GM18517 (cell line): Measurements from ENCODE around the gene KXD1.

ENCODE experiments used
- ATAC-seq: cut with Tn5 transposase; IDR thresholded peaks from one replicate; pipeline ENCODE4 v1.9.1; 2021; ENCODE audit warnings: mild to moderate bottlenecking, moderate library complexity; ENCODE audit not compliant: unreplicated experiment

KXD1 gene

DNA sequence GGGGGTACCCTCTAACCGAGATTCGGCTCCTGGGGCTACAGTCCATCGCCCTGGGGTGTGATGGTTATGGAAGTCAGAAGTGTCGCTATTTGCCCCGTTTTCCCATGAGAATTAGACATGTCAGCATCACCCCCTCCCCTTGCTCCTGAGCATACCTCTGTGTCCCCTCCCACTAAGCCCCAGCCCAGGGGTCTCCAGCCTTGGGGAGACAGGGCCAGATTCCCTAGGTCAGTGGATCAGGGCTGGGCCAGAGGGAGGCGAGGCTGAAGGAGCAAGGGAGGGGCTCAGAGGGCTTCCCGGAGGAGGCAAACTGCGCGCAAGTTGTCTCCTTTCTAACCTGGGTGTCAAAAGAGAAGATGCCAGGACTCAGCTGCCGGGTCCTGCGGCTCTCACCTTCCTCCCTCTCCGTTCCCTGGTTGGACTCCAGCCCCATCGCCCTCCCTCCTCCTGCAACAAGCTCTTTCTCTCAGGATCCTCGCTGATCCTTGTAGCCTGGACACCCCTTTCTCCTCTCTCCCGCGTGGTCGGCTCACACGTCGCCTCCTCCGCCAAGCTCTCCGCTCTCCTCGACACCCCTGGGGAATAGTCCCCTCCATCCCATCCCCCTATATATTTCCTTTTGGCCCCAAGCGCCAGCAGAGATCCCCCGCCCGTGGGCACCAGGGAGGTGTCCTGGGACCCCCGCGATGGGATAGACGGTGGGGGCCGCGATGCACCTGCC is 54.5 kb downstream of the KXD1 start:
- ATAC-seq: no peak

DNA sequence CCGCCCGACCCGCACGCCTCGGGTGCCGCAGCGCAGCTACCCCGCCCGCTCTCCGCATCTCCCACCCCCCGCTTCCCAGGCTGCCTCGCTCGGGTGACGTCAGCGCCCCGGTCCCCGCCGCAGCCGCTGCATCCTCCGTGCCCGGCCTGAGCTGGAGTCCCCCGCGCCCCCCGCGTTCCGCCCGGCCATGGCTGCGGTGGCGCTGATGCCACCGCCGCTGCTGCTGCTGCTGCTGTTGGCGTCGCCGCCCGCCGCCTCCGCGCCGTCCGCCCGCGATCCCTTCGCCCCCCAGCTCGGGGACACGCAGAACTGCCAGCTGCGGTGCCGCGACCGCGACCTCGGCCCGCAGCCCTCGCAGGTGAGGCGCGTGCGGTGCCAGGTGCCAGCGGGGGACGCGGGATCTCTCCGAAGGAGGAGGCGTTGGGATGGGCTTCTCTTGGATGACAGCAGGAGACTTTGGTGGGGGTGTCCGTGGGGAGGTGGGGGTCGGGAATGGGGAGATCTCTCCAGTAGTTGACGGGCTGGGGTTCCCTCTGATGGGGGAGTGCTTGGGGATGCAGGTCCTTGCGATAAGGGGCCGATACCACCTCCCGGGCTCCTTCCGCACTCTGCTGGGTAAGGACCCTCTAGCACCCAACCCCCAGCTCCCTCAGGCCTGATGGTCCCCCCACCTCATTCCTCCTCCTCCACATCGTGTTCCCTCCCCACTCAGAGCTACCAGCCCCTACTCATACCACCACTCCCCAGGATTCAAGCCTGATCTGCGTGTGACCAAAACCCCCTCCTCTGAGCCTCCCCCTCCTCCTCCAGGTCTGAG is 55.3 kb downstream of the KXD1 start, which contains the start of gene TMEM59L:
TMEM59L (plus strand) TSS at position 99 of the 817 bp plus-strand sequence; CDS start at position 188, 89 bp downstream.
- ATAC-seq: no peak

DNA sequence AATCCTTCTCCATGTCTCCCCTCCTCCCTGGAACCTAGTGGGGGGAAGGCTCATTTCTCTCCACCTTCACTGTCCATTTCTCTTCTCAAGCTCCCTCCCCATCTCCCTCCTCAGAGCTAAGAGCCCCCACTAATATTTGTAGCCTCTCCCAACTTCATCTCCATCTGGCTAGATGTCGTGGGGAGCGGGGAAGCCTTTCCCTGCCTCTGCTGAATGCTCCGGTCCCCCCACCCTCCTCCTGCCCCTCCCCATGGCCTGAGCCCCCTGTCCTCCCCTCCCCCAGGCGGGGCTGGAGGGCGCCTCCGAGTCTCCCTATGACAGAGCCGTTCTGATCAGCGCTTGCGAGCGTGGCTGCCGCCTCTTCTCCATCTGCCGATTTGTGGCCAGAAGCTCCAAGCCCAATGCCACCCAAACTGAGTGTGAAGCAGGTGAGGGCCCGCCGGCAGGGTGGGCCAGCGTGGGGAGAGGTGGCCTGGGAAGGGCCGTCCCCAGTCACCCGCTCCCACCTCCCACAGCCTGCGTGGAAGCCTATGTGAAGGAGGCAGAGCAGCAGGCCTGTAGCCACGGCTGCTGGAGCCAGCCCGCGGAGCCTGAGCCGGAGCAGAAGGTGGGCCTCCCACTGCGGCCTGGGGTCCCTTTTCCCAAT is 56.0 kb downstream of the KXD1 start:
- no peak for ATAC-seq

DNA sequence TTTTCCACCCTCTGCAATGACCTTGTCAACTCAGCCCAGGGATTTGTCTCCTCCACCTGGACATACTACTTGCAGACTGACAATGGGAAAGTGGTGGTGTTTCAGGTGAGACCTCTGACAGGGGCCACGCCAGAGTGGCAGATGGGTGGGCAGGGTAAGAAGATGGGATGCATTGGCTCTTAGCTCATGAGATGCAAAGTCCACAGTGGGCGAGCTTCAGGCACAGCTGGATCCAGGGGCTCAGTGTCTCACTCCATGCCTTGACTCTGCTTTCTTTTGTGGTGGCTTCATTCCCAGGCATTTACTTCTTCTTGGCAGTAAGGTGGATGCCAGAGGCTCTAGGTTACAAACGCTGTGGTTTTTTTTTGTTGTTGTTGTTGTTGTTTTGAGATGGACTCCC is 58.4 kb downstream of the KXD1 start:
- no peak for ATAC-seq

DNA sequence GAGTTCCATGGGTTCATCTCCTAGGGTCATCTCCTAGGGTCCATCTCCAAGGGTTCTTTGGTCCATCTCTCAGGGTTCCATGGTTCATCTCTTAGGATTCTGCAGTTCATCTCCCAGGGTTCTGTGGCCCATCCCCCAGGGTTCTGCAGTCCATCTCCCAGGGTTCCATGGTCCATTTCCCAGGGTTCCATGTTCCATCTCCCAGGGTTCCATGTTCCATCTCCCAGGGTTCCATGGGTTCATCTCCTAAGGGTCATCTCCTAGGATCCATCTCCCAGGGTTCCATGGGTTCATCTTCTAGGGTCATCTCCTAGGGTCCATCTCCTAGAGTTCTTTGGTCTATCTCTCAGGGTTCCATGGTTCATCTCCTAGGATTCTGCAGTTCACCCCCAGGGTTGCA is 59.9 kb downstream of the KXD1 start:
- ATAC-seq: no peak

DNA sequence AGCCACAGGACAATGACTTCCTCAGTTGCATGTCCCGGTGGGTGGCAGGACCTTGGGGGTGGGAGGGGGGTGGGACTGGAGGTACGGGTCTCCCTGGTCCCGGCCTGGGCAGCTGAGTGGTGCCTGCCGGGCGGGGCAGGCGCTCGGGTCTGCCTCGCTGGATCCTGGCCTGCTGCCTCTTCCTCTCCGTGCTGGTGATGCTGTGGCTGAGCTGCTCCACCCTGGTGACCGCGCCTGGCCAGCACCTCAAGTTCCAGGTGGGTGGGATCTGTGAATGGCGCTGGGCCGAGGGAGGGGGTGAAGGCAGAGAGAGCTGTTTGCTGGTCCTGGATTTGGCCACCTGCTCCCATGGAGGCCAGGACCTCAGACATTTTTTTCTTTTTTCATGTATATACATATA is 60.6 kb downstream of the KXD1 start:
- ATAC-seq: no peak
